HepG2 (cell line): ENCODE results near the gene C1orf74. TPM values are rescaled to one million over a fixed set of nuclear protein-coding genes. Genes with fewer than 3 reads are reported as not detected.

Source experiments
- ATAC-seq: fragments of 200-7000 bp; cut with Tn5 transposase; 3 replicates; pipeline ENCODE4 v1.9.1; 2020; ENCODE audit warnings: mild to moderate bottlenecking, moderate library complexity
- BruUV-seq: library from RNA; stranded (reverse); fragments of 400-500 nt; replicated peaks from 2 replicates; lab custom pipeline; 2021; lab: Mats Ljungman, UMichigan
- CTCF ChIA-PET: fragments of 300-600 bp; formaldehyde crosslinking; extraction: SDS; loops from one replicate; lab custom pipeline; 2021; ENCODE audit warnings: low total read pairs, inconsistent platforms, low intra/inter-chr PET ratio; lab: Yijun Ruan, JAX
- POLR2A ChIA-PET: fragments of 350-600 bp; sonication (Branson Sonifier 250); formaldehyde crosslinking; loops from one replicate; lab custom pipeline; 2020; ENCODE audit warnings: antibody characterized with exemption, inconsistent platforms; lab: Yijun Ruan, JAX
- DNase-seq: peaks from one replicate; pipeline ENCODE4 v3.0.0-alpha.2; 2015; ENCODE audit warnings: low spot score
- FAIRE-seq: peaks from 3 replicates; lab custom pipeline; 2011; peaks lifted over from hg19 to GRCh38; lab: Jason Lieb, UNC
- H2AFZ ChIP-seq: one replicate; pipeline ENCODE4 v1.6.1; 2011; ENCODE audit warnings: low read length, inconsistent platforms
- H3K27ac ChIP-seq: fragments of 300-600 bp; 3 replicates; pipeline ENCODE4 v1.8.0; 2011; ENCODE audit warnings: mixed run types, mild to moderate bottlenecking, mixed read lengths, low read length, inconsistent platforms; ENCODE audit not compliant: insufficient read depth; ENCODE audit errors: extremely low read length
- H3K27me3 ChIP-seq, 2 experiments: fragments of 200-600 bp in 1 of 2; 2 replicates in 1 of 2; 3 replicates in 1 of 2; pipeline versions ENCODE4 v1.6.0 to v1.8.0; 2011; ENCODE audit warnings: low read length in 2 of 2, mild to moderate bottlenecking in 2 of 2, moderate library complexity in 2 of 2, inconsistent platforms in 1 of 2; ENCODE audit not compliant: insufficient read depth in 2 of 2, control insufficient read depth in 1 of 2
- H3K36me3 ChIP-seq, 2 experiments: fragments of 200-600 bp in 1 of 2; replicated peaks in 1 of 2; 2 replicates in 1 of 2; 3 replicates in 1 of 2; pipeline versions ENCODE4 v1.5.1 to v1.8.0; 2011; ENCODE audit warnings: low read length in 2 of 2, inconsistent platforms in 1 of 2; ENCODE audit not compliant: insufficient read depth in 2 of 2, control insufficient read depth in 1 of 2
- H3K4me1 ChIP-seq: 2 replicates; pipeline ENCODE4 v1.5.1; 2012; ENCODE audit warnings: low read length, inconsistent platforms; ENCODE audit not compliant: insufficient read depth
- H3K4me2 ChIP-seq: 2 replicates; pipeline ENCODE4 v1.6.0; 2011; ENCODE audit warnings: low read depth, low read length, inconsistent platforms
- H3K4me3 ChIP-seq, 3 experiments: fragments of 200-600 bp in 1 of 3; sonication (generic), shearing (Covaris generic) in 1 of 3; replicated peaks in 1 of 3; 2 replicates each; pipeline ENCODE4 v1.5.1; 2011 to 2016; ENCODE audit warnings: low read length in 3 of 3, inconsistent platforms in 2 of 3, low read depth in 2 of 3, mild to moderate bottlenecking in 2 of 3, control low read depth in 1 of 3, mixed read lengths in 1 of 3; ENCODE audit not compliant: insufficient read depth in 1 of 3
- H3K79me2 ChIP-seq: one replicate; pipeline ENCODE4 v1.6.1; 2011; ENCODE audit warnings: low read length, inconsistent platforms; ENCODE audit not compliant: insufficient read depth
- H3K9ac ChIP-seq: 2 replicates; pipeline ENCODE4 v1.6.0; 2011; ENCODE audit warnings: mild to moderate bottlenecking, low read depth, low read length, inconsistent platforms; ENCODE audit not compliant: insufficient read depth
- H3K9me3 ChIP-seq: 2 replicates; pipeline ENCODE4 v1.5.1; 2012; ENCODE audit warnings: mild to moderate bottlenecking, low read length
- H4K20me1 ChIP-seq: 2 replicates; pipeline ENCODE4 v1.6.0; 2011; ENCODE audit warnings: inconsistent platforms, mild to moderate bottlenecking, low read length, moderate library complexity; ENCODE audit not compliant: insufficient read depth
- DR1 ChIP-seq: sonication (generic); formaldehyde crosslinking; IDR thresholded peaks from 2 replicates; pipeline ENCODE4 v1.8.0; 2021; ENCODE audit warnings: mild to moderate bottlenecking, missing genetic modification reagents, inconsistent platforms
- KLF12 ChIP-seq: sonication (generic); formaldehyde crosslinking; IDR thresholded peaks from 2 replicates; pipeline ENCODE4 v1.4.0; 2020; ENCODE audit warnings: missing genetic modification reagents, borderline replicate concordance
- SP140L ChIP-seq: sonication (generic); formaldehyde crosslinking; IDR thresholded peaks from 2 replicates; pipeline ENCODE4 v1.4.0; 2020; ENCODE audit warnings: missing genetic modification reagents, borderline replicate concordance
- ZBTB20 ChIP-seq: sonication (generic); formaldehyde crosslinking; IDR thresholded peaks from 2 replicates; pipeline ENCODE4 v1.8.1; 2023; ENCODE audit warnings: missing genetic modification reagents, low read depth, mild to moderate bottlenecking, borderline replicate concordance
- ZNF34 ChIP-seq: sonication (generic); formaldehyde crosslinking; IDR thresholded peaks from 2 replicates; pipeline ENCODE4 v1.4.0; 2020; ENCODE audit warnings: mild to moderate bottlenecking, missing genetic modification reagents, borderline replicate concordance
- ZNF790 ChIP-seq: sonication (generic); formaldehyde crosslinking; IDR thresholded peaks from 2 replicates; pipeline ENCODE4 v1.8.0; 2022; ENCODE audit warnings: missing genetic modification reagents, mild to moderate bottlenecking, borderline replicate concordance
- WGBS: methylation state at CpG from one replicate; pipeline ENCODE4 v1.1.6; 2017; ENCODE audit warnings: low lambda C conversion rate; 5-methylcytosine and 5-hydroxymethylcytosine counted together
- in situ Hi-C: cut with HindIII; loops from 2 replicates; pipeline ENCODE4 v1.10.0; 2017; ENCODE audit warnings: low pct_unique_long_range_greater_than_20kb; ENCODE audit not compliant: extremely low pct_ligation_motif_present
- intact Hi-C: fragments of 100-400 bp; cut with micrococcal nuclease; formaldehyde crosslinking; loops from one replicate; pipeline ENCODE4 v1.10.0; 2022; ENCODE audit not compliant: unreplicated experiment
- polyA plus RNA-seq, 8 experiments: library from polyadenylated mRNA; depleted of rRNA in 3 of 8; stranded (reverse) in 7 of 8; unstranded in 1 of 8; fragments of >200 nt; fragmentation: Illumina TruSeq in 4 of 8; extraction: Trizol in 4 of 8; gene quantifications; 2 replicates each; pipeline versions ENCODE4 v1.2.1 to v1.2.3, GENCODE V29; 2011 to 2016; ENCODE audit warnings: low read depth in 4 of 8, missing spikeins in 1 of 8, mixed read lengths in 1 of 8; ENCODE audit not compliant: insufficient read depth in 1 of 8
- total RNA-seq, 5 experiments: library from RNA; depleted of rRNA; stranded (reverse); fragments of >200 nt; fragmentation: Illumina TruSeq; extraction: Trizol; gene quantifications; 2 replicates each; pipeline ENCODE4 v1.2.3, GENCODE V29; 2016; ENCODE audit warnings: low read depth in 1 of 5
- TF ChIP-seq, protein P1 (sequence below): sonication (generic); formaldehyde crosslinking; IDR thresholded peaks from 2 replicates; pipeline ENCODE4 v1.5.0; 2020; ENCODE audit warnings: missing genetic modification reagents, mild to moderate bottlenecking, borderline replicate concordance
- TF ChIP-seq, protein P2 (sequence below): IDR thresholded peaks from 2 replicates; pipeline ENCODE4 v1.4.0; 2020; ENCODE audit warnings: mild to moderate bottlenecking, missing genetic modification reagents
- TF ChIP-seq, protein P3 (sequence below): sonication (generic); formaldehyde crosslinking; conservative IDR thresholded peaks from 2 replicates; pipeline ENCODE4 v1.4.0; 2020; ENCODE audit warnings: missing genetic modification reagents
- TF ChIP-seq, protein P4 (sequence below): IDR thresholded peaks from 2 replicates; pipeline ENCODE4 v1.6.1; 2016; ENCODE audit warnings: missing compliant biosample characterization, missing genetic modification reagents, borderline replicate concordance

Gene C1orf74
- total and polyA plus RNA-seq, 2 of the 13 experiments (the other 11 are each of a cell fraction or from before 2014, with no cell fraction given) = 0.33 to 0.71 TPM

DNA sequence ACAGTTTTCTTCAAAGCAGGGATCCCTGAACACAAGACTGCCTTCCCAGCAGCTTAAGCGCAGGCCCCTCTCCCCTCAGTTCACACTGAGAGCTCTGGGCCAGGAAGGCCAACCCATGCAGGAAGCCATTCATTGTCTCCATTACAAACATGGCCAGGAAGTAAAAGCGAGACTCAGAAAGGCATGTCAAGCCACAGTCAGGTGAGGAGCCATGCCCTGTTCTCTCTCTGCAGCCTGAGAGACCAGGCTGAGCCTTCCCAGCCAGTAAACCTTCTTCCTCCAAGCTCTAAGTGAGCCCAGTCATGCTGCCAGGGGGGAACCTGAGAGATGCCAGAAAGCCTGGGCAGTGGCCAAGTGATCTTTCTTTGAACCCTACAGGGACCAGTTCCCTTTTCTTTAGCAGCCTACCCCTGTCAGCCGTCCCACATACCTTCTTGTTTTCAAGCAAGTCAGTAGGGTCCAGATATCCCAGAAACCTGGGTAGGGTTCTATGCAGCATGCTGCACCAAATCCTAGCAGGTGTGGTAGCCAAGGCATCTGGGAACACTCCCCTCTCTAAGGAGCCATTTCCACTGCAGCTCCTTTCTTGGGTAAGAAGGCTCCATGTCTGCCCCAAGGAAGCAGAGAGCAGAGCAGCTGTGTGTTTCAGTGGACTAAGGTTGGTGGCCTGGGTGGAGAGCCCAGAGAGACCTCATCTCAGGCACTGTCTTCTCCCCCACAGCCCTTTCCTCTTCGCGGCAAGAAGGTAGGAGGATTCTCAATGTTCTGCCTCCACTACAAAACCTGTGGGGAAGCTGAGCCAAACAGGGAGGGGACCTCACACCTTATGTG, 27.5 kb downstream of the C1orf74 start:
- H4K20me1 ChIP-seq = no peaks in the 10 kb centered on the region
- H3K27ac ChIP-seq = no peak overlapping the region
- CTCF ChIA-PET = no interaction called here
- no peak overlapping the region for H3K4me3 ChIP-seq
- TF ChIP-seq ZNF790 (CRISPR knock-in tag) (no peak), DR1 (no peak), ZBTB20 (CRISPR knock-in tag) (no peak), ZNF34 (CRISPR knock-in tag) (no peak), KLF12 (CRISPR knock-in tag) (no peak), SP140L (CRISPR knock-in tag) (no peak)
- TF ChIP-seq, protein P1, sequence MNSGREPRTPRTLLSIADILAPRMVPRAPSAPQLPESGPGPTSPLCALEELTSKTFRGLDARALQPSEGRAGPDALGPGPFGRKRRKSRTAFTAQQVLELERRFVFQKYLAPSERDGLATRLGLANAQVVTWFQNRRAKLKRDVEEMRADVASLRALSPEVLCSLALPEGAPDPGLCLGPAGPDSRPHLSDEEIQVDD (CRISPR knock-in tag) = no peak
- TF ChIP-seq, protein P2, sequence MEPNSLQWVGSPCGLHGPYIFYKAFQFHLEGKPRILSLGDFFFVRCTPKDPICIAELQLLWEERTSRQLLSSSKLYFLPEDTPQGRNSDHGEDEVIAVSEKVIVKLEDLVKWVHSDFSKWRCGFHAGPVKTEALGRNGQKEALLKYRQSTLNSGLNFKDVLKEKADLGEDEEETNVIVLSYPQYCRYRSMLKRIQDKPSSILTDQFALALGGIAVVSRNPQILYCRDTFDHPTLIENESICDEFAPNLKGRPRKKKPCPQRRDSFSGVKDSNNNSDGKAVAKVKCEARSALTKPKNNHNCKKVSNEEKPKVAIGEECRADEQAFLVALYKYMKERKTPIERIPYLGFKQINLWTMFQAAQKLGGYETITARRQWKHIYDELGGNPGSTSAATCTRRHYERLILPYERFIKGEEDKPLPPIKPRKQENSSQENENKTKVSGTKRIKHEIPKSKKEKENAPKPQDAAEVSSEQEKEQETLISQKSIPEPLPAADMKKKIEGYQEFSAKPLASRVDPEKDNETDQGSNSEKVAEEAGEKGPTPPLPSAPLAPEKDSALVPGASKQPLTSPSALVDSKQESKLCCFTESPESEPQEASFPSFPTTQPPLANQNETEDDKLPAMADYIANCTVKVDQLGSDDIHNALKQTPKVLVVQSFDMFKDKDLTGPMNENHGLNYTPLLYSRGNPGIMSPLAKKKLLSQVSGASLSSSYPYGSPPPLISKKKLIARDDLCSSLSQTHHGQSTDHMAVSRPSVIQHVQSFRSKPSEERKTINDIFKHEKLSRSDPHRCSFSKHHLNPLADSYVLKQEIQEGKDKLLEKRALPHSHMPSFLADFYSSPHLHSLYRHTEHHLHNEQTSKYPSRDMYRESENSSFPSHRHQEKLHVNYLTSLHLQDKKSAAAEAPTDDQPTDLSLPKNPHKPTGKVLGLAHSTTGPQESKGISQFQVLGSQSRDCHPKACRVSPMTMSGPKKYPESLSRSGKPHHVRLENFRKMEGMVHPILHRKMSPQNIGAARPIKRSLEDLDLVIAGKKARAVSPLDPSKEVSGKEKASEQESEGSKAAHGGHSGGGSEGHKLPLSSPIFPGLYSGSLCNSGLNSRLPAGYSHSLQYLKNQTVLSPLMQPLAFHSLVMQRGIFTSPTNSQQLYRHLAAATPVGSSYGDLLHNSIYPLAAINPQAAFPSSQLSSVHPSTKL (CRISPR knock-in tag) = no peak
- TF ChIP-seq, protein P3, sequence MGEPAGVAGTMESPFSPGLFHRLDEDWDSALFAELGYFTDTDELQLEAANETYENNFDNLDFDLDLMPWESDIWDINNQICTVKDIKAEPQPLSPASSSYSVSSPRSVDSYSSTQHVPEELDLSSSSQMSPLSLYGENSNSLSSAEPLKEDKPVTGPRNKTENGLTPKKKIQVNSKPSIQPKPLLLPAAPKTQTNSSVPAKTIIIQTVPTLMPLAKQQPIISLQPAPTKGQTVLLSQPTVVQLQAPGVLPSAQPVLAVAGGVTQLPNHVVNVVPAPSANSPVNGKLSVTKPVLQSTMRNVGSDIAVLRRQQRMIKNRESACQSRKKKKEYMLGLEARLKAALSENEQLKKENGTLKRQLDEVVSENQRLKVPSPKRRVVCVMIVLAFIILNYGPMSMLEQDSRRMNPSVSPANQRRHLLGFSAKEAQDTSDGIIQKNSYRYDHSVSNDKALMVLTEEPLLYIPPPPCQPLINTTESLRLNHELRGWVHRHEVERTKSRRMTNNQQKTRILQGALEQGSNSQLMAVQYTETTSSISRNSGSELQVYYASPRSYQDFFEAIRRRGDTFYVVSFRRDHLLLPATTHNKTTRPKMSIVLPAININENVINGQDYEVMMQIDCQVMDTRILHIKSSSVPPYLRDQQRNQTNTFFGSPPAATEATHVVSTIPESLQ (CRISPR knock-in tag) = no peak
- TF ChIP-seq, protein P4, sequence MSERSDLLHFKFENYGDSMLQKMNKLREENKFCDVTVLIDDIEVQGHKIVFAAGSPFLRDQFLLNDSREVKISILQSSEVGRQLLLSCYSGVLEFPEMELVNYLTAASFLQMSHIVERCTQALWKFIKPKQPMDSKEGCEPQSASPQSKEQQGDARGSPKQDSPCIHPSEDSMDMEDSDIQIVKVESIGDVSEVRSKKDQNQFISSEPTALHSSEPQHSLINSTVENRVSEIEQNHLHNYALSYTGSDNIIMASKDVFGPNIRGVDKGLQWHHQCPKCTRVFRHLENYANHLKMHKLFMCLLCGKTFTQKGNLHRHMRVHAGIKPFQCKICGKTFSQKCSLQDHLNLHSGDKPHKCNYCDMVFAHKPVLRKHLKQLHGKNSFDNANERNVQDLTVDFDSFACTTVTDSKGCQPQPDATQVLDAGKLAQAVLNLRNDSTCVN = no peak
- TF ChIP-seq, all 625 proteins: peak for 0
- no peaks in the 10 kb centered on the region; a peak in 1 of 5 replicates for H3K27me3 ChIP-seq
- BruUV-seq = no TSS peak
- H2AFZ ChIP-seq = no peak overlapping the region
- no peaks in the 10 kb centered on the region for H3K36me3 ChIP-seq
- no peak overlapping the region for H3K4me2 ChIP-seq
- H3K9me3 ChIP-seq = no peaks in the 10 kb centered on the region
- H3K79me2 ChIP-seq = no peaks in the 10 kb centered on the region
- DNase-seq = no peak
- no peak for ATAC-seq
- 13% methylated on average over 4 of the region's 5 CpGs for WGBS
- in situ Hi-C loops = no loop called here
- no peak for FAIRE-seq
- no peaks in the 10 kb centered on the region for H3K4me1 ChIP-seq
- no peak overlapping the region for H3K9ac ChIP-seq
- intact Hi-C loops = no loop called here
- POLR2A ChIA-PET = no interaction called here
